PC-9 (cell line): Measurements from ENCODE around the gene TRAF3IP1. TPM values are rescaled to one million over a fixed set of nuclear protein-coding genes. Genes with fewer than 3 reads are reported as not detected.
A peak's percentile ranks its signal among the peaks of the same experiment; 100 is the strongest.

ENCODE experiments used
- BruUV-seq: library from RNA; stranded (reverse); fragments of 400-500 nt; replicated peaks from 2 replicates; lab custom pipeline; 2021; lab: Mats Ljungman, UMichigan
- CTCF ChIA-PET: fragments of 300-600 bp; sonication (Branson Sonifier 250); formaldehyde crosslinking; loops from one replicate; lab custom pipeline; 2022; ENCODE audit warnings: antibody characterized with exemption; lab: Charles Lee
- POLR2A ChIA-PET: fragments of 300-600 bp; sonication (Branson Sonifier 250); formaldehyde crosslinking; loops from one replicate; lab custom pipeline; 2022; ENCODE audit warnings: antibody characterized with exemption; ENCODE audit not compliant: unreplicated experiment; lab: Charles Lee
- DNase-seq, 2 experiments: peaks; one replicate each; pipeline versions ENCODE4 v3.0.0 to v3.0.0-alpha.2; 2015 to 2022; ENCODE audit warnings: mixed read lengths in 1 of 2
- H2AFZ ChIP-seq: fragments of 200-600 bp; sonication (generic); 2 replicates; pipeline ENCODE4 v1.8.1; 2017; ENCODE audit warnings: antibody characterized with exemption
- H3F3A ChIP-seq: fragments of 200-600 bp; sonication (generic); 2 replicates; pipeline ENCODE4 v1.8.1; 2017; ENCODE audit warnings: antibody characterized with exemption, mild to moderate bottlenecking, low read depth; ENCODE audit not compliant: insufficient read depth
- H3K27ac ChIP-seq: fragments of 200-600 bp; sonication (generic); 2 replicates; pipeline ENCODE4 v1.6.1; 2016; ENCODE audit warnings: mixed run types
- H3K27me3 ChIP-seq: fragments of 200-600 bp; sonication (generic); 2 replicates; pipeline ENCODE4 v1.6.1; 2016; ENCODE audit warnings: low read depth, mixed run types; ENCODE audit not compliant: insufficient read depth
- H3K36me3 ChIP-seq: fragments of 200-600 bp; sonication (generic); 2 replicates; pipeline ENCODE4 v1.6.1; 2016; ENCODE audit warnings: low read depth, mixed run types
- H3K4me1 ChIP-seq: fragments of 200-600 bp; sonication (generic); replicated peaks from 2 replicates; pipeline ENCODE4 v1.6.1; 2016; ENCODE audit warnings: mixed run types; ENCODE audit not compliant: insufficient read depth
- H3K4me2 ChIP-seq: fragments of 200-600 bp; sonication (generic); 2 replicates; pipeline ENCODE4 v1.6.1; 2017; ENCODE audit warnings: mixed run types
- H3K4me3 ChIP-seq: fragments of 200-600 bp; sonication (generic); 2 replicates; pipeline ENCODE4 v1.6.1; 2016; ENCODE audit warnings: mixed run types
- H3K79me2 ChIP-seq: fragments of 200-600 bp; sonication (generic); 2 replicates; pipeline ENCODE4 v1.6.1; 2017; ENCODE audit warnings: low read depth, mixed run types
- H3K9me2 ChIP-seq: fragments of 200-600 bp; sonication (generic); 2 replicates; pipeline ENCODE4 v1.8.1; 2017; ENCODE audit warnings: mild to moderate bottlenecking; ENCODE audit not compliant: insufficient read depth
- H3K9me3 ChIP-seq: fragments of 200-600 bp; sonication (generic); 2 replicates; pipeline ENCODE4 v1.8.1; 2016; ENCODE audit warnings: low read depth; ENCODE audit not compliant: insufficient read depth
- H4K20me1 ChIP-seq: fragments of 200-600 bp; sonication (generic); 2 replicates; pipeline ENCODE4 v1.8.1; 2017; ENCODE audit not compliant: insufficient read depth
- EZH2 ChIP-seq: fragments of 200-600 bp; sonication (generic); IDR thresholded peaks from 2 replicates; pipeline ENCODE4 v1.8.0; 2017; ENCODE audit warnings: antibody characterized with exemption, low read depth
- intact Hi-C: fragments of 100-400 bp; cut with micrococcal nuclease; formaldehyde crosslinking; loops from one replicate; pipeline ENCODE4 v1.10.0; 2022; ENCODE audit not compliant: unreplicated experiment
- total RNA-seq: library from RNA; stranded (reverse); gene quantifications from 2 replicates; pipeline ENCODE4 v1.2.3, GENCODE V29; 2021
- TF ChIP-seq, protein P1 (sequence below): fragments of 200-600 bp; sonication (generic); conservative IDR thresholded peaks from 2 replicates; pipeline ENCODE4 v1.6.1; 2017; ENCODE audit warnings: mixed run types, antibody characterized with exemption, mild to moderate bottlenecking, moderate library complexity

Gene TRAF3IP1
- total RNA-seq, 1 experiment from 2014 or later = 51.7 TPM

GRCh38 chr2:238439917-238440316, 119.6 kb downstream of the TRAF3IP1 start:
- no peak for TF ChIP-seq EZH2
- TF ChIP-seq, protein P1, sequence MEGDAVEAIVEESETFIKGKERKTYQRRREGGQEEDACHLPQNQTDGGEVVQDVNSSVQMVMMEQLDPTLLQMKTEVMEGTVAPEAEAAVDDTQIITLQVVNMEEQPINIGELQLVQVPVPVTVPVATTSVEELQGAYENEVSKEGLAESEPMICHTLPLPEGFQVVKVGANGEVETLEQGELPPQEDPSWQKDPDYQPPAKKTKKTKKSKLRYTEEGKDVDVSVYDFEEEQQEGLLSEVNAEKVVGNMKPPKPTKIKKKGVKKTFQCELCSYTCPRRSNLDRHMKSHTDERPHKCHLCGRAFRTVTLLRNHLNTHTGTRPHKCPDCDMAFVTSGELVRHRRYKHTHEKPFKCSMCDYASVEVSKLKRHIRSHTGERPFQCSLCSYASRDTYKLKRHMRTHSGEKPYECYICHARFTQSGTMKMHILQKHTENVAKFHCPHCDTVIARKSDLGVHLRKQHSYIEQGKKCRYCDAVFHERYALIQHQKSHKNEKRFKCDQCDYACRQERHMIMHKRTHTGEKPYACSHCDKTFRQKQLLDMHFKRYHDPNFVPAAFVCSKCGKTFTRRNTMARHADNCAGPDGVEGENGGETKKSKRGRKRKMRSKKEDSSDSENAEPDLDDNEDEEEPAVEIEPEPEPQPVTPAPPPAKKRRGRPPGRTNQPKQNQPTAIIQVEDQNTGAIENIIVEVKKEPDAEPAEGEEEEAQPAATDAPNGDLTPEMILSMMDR = no peak
- Histone ChIP-seq H2AFZ (no peak overlapping the region), H3F3A (peaks cover 17% of the 10 kb centered on the region), H3K79me2 (peaks cover 29% of the 10 kb centered on the region), H4K20me1 (peaks cover 33% of the 10 kb centered on the region), H3K36me3 (peaks cover 24% of the 10 kb centered on the region), H3K4me3 (no peak overlapping the region), H3K4me1 (peaks cover 13% of the 10 kb centered on the region), H3K9me2 (no peaks in the 10 kb centered on the region), H3K4me2 (peak overlapping the region; percentile 41), H3K27ac (peak overlapping the region; percentile 81), H3K9me3 (no peaks in the 10 kb centered on the region), H3K27me3 (no peaks in the 10 kb centered on the region)
- intact Hi-C loops = loop anchor here (2.0 to 5.0 kb wide), 3 partner anchors 153 to 827 kb away; partner anchors contain the start of gene PER2
- DNase-seq = no peak
- ChIA-PET POLR2A (interaction anchor here (0.6 to 1.0 kb wide), 4 partner anchors 152 to 573 kb away, joined by 3 to 4 read pairs (median 3); no protein-coding TSS in a partner anchor), CTCF (no interaction called here)
- TSS peak; percentile 65 for BruUV-seq

DNA sequence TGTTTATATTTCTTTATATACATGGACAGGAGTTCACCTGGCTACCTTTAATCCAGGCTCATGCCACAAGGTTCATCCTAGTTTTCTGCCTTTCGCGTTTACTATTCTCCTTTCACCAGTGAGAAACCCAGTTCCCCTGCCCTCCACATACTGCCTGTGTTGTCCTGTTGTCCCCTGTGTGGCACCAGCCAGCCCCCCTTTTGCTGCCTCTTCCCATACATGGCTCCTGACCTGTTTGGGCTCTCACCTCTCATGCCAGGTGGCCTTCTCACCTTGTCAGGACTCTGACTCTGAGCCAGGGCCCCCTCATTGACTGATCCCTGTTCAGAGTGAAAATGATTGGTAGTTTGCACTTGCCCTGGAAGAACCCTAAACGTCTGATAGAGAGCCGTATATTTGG, 120.0 kb downstream of the TRAF3IP1 start:
- ChIA-PET CTCF (interaction anchor here (0.7 kb wide), 1 partner anchor 154 kb away, joined by 7 read pairs; no protein-coding TSS in a partner anchor), POLR2A (interaction anchor here (0.8 kb wide), 1 partner anchor 348 kb away, joined by 3 read pairs; no protein-coding TSS in a partner anchor)
- Histone ChIP-seq H3K4me2 (peak overlapping the region; percentile 41), H3K79me2 (peaks cover 29% of the 10 kb centered on the region), H3K9me3 (no peaks in the 10 kb centered on the region), H4K20me1 (peaks cover 37% of the 10 kb centered on the region), H3K36me3 (peaks cover 28% of the 10 kb centered on the region), H3K4me3 (no peak overlapping the region), H3K9me2 (no peaks in the 10 kb centered on the region), H3F3A (peaks cover 17% of the 10 kb centered on the region), H3K27ac (peak overlapping the region; percentile 81), H3K27me3 (no peaks in the 10 kb centered on the region), H2AFZ (no peak overlapping the region), H3K4me1 (peaks cover 13% of the 10 kb centered on the region)
- no peak for DNase-seq
- intact Hi-C loops = no loop called here
- TF ChIP-seq, protein P1 = no peak
- TF ChIP-seq EZH2 = no peak
- BruUV-seq = no TSS peak

DNA sequence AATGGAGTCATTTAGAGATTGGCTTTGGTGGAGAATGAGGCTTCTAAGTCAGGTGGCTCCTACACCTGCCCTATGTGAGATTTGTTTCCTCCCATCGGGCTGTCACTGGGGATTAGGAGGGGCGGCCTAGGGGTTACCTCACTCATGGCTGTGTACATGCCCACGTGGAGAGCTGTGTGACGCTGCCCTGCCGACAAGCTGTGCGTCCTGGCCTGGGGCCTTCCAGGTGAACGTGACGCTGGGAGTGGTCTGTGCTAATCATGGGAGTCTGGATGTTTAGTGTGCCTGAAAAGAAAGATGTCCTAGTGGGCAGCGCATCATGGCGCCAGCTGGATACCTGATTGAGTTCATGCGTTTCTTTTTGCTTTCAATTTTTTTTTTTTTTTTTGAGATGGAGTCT, 120.4 kb downstream of the TRAF3IP1 start:
- 0 out of 2 replicates have a peak overlapping the region, but pooled peaks have one; percentile 41 for H3K4me2 ChIP-seq
- no peaks in the 10 kb centered on the region for H3K27me3 ChIP-seq
- no peak overlapping the region for H3K4me3 ChIP-seq
- TF ChIP-seq EZH2 = no peak
- TF ChIP-seq, protein P1 = no peak
- ChIA-PET CTCF (interaction anchor here (0.7 kb wide), 2 partner anchors 155 to 1934 kb away, joined by 7 to 11 read pairs; no protein-coding TSS in a partner anchor), POLR2A (no interaction called here)
- H3K79me2 ChIP-seq = peaks cover 29% of the 10 kb centered on the region
- no peak for DNase-seq
- H3K9me2 ChIP-seq = no peaks in the 10 kb centered on the region
- H3K9me3 ChIP-seq = no peaks in the 10 kb centered on the region
- peaks cover 17% of the 10 kb centered on the region for H3F3A ChIP-seq
- no TSS peak for BruUV-seq
- intact Hi-C loops = no loop called here
- H2AFZ ChIP-seq = no peak overlapping the region
- peaks cover 32% of the 10 kb centered on the region for H3K36me3 ChIP-seq
- H3K4me1 ChIP-seq = peaks cover 13% of the 10 kb centered on the region
- H4K20me1 ChIP-seq = peaks cover 41% of the 10 kb centered on the region
- peak overlapping the region; percentile 81 for H3K27ac ChIP-seq
